Inflammatory macrophage (primary cell): ENCODE results near the gene LIN37.
"Not testable (repeated sequence)": the region's sequence is repeated elsewhere in the genome, so short reads cannot be mapped to it uniquely, and the experiment has no call there.

Experiments used
- DNase-seq, 2 donors: peaks; one replicate each; pipeline ENCODE4 v3.0.0-alpha.2; 2020 to 2022

Gene LIN37

DNA sequence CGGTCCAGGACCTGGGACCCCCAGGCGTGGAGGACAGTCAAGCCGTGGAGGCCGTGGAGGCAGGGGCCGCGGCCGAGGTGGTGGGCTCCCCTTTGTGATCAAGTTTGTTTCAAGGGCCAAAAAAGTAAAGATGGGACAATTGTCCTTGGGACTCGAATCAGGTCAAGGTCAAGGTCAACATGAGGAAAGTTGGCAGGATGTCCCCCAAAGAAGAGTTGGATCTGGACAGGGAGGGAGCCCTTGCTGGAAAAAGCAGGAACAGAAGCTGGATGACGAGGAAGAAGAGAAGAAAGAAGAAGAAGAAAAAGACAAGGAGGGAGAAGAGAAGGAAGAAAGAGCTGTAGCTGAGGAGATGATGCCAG lies 28.2 kb upstream of the LIN37 start:
- DNase-seq: no peak

- no peak for DNase-seq
Observed at GRCh38 chr19:35720648-35721047, 27.7 kb upstream of the LIN37 start.

DNA sequence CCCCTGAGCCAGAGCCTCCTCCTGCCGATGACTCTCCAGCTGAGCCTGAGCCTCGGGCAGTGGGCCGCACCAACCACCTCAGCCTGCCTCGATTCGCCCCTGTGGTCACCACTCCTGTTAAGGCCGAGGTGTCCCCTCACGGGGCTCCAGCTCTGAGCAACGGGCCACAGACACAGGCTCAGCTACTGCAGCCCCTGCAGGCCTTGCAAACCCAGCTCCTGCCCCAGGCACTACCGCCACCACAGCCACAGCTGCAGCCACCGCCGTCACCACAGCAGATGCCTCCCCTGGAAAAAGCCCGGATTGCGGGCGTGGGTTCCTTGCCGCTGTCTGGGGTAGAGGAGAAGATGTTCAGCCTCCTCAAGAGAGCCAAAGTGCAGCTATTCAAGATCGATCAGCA lies 27.0 kb upstream of the LIN37 start:
- no peak for DNase-seq

- DNase-seq: no peak
Observed at GRCh38 chr19:35722461-35722860, 25.9 kb upstream of the LIN37 start.

GRCh38 chr19:35722897-35723296 lies 25.5 kb upstream of the LIN37 start:
- no peak for DNase-seq

DNA sequence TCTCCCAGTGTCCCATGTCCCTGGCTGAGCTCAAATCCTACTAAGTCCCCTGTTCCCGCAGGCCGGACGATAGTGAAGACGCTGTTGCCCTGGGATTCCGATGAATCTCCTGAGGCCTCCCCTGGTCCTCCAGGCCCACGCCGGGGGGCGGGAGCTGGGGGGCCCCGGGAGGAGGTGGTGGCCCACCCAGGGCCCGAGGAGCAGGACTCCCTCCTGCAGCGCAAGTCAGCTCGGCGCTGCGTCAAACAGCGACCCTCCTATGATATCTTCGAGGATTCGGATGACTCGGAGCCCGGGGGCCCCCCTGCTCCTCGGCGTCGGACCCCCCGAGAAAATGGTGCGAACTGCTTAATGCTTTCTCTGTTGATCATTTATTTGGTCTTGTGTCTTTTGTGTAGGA lies 24.7 kb upstream of the LIN37 start:
- no peak for DNase-seq

DNA sequence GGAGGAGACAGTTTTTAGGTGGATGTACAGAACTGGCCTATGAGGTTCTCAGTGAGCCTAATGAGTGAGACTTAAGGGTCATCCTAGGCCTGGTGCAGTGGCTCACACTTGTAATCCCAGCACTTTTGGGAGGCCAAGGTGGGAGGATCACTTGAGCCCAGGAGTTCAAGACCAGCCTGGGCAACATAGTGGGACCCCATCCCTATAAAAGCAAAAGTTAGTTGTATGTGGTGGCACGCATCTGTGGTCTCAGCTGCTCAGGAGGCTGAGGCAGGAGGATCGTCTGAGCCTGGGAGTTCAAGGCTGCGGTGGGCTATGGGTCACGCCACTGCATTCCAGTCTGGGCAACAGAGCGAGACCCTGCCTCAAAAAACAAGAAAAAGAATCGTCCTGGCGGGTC lies 24.2 kb upstream of the LIN37 start:
- DNase-seq: not testable (repeated sequence)

- DNase-seq: no peak
Observed at GRCh38 chr19:35724560-35724959, 23.8 kb upstream of the LIN37 start.

DNA sequence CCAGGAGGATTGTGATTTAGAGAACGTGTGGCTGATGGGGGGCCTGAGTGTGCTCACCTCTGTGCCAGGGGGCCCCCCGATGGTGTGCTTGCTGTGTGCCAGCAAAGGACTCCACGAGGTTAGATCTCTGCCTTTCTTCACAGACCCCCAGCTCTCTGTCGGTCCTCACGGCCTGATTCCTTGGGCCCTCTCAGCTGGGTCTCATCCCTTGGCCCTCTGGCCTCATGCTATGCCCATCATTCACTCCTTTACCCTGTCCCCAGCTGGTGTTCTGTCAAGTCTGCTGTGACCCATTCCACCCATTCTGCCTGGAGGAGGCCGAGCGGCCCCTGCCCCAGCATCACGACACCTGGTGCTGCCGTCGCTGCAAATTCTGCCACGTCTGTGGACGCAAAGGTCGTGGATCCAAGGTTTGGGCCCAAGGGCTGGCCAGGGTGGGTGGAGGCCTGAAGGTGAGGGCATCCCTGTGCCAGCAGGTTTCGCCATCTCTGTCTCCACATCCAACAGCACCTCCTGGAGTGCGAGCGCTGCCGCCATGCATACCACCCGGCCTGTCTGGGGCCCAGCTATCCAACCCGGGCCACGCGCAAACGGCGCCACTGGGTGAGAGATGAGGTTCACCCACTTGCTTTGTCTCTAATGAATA lies 23.0 kb upstream of the LIN37 start:
- DNase-seq: no peak

DNA sequence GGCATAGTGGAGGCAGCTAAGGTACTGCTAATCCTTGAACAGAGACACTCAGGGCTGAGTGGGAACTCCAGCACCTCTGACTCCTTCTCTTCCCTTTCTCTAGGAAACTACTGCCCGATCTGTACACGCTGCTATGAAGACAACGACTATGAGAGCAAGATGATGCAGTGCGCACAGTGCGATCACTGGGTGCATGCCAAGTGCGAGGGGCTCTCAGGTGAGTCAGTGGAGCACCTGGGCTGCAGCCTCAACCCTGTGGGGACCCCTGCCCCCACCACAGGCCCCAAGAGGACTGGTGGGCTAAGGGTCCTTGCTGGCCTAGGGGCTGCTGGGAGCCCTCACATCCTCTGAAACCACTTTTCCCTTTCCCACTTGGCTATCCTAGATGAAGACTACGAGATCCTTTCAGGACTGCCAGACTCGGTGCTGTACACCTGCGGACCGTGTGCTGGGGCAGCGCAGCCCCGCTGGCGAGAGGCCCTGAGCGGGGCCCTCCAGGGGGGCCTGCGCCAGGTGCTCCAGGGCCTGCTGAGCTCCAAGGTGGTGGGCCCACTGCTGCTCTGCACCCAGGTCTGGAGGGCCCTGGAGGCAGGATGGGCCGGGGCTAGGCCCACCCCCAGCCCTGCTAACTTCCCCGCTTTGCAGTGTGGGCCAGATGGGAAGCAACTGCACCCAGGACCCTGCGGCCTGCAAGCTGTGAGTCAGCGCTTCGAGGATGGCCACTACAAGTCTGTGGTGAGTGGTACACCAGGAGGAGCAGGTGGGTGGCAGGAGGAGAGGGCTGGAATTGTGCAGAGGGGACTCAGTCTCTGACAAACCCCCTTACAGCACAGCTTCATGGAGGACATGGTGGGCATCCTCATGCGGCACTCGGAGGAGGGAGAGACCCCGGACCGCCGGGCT lies 21.1 kb upstream of the LIN37 start:
- DNase-seq: no peak

DNA sequence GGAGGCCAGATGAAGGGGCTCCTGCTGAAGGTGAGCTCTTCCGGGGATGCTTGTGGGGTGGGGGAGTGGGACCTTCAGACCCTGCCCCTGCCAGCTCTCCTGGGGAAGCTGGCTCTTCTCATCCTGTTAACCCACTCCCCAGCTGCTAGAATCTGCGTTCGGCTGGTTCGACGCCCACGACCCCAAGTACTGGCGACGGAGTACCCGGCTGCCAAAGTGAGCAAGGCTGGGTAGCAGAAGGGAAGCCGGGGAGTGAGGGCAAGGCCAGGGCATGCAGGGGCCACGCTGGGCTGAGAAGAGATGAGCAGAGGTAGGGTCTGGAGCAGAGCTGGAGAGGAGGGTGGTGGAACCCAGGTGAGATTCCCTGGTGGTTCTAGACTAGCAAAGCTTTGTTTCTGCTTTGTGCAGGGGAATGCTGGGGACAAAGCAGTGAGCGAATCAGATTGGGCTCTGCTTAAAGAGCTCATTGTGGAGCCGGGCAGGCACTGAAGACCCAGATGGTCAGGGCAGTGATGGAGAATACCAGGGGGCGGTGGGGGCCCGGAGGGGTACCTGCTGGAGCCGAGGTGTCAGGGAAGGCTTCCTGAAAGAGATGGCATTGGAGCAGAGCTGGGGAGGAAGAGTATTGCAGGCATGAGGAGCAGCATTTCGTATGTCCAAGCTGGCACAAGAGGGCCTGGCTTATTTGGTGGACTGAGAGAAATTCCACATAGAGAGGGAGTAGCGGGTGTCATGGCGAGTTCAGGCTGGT lies 20.2 kb upstream of the LIN37 start:
- no peak for DNase-seq

DNA sequence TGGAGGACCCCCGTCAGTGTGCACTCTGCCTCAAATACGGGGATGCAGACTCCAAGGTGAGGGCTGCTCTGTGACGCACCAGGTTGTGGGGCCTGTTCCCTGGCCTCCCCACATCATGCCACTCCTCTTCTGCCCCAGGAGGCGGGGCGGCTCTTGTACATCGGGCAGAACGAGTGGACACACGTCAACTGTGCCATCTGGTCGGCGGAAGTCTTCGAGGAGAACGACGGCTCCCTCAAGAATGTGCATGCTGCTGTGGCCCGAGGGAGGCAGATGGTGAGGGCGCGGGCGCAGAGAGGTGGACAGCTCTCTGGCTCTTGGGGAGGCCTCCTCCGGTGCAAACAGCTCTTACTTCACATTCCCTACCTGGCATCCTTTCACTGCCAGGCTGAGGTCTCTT lies 19.4 kb upstream of the LIN37 start:
- no peak for DNase-seq

- DNase-seq: no peak
Observed at GRCh38 chr19:35729763-35730162, 18.6 kb upstream of the LIN37 start.

DNA sequence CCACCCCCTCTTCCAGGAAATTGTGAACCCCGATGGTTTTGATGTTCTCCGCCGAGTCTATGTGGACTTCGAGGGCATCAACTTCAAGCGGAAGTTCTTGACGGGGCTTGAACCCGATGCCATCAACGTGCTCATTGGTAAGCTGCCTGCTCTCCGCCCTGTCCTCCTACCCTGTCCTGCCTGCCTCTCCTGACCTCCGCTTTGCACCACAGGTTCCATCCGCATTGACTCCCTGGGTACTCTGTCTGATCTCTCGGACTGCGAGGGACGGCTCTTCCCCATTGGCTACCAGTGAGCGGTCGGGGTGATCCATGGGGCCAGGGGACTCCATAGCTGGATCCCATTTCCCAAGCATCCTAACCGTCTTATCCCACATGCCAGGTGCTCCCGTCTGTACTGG lies 18.1 kb upstream of the LIN37 start:
- no peak for DNase-seq

DNA sequence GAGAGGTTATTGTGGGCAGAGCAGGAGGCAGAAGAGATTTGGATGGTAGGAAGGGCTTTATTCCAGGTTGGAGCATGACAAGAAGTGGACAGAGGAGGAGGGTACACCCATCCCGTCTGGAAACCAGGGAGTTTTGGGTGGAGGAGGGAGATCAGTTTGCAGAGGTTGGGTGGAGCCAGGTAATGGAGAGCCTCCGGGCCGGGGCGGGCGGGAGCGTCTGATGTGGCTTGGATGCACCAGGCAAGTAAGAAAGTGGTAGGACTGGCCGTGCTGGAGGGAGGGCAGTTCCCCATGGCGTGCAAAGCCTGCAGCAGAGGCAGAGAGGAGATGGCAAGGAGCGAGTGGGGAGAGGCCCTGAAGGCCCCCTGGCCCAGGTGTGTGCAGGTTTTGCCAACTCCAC lies 17.0 kb upstream of the LIN37 start:
- no peak for DNase-seq

GRCh38 chr19:35731779-35732405 lies 16.5 kb upstream of the LIN37 start:
- DNase-seq: no peak

DNA sequence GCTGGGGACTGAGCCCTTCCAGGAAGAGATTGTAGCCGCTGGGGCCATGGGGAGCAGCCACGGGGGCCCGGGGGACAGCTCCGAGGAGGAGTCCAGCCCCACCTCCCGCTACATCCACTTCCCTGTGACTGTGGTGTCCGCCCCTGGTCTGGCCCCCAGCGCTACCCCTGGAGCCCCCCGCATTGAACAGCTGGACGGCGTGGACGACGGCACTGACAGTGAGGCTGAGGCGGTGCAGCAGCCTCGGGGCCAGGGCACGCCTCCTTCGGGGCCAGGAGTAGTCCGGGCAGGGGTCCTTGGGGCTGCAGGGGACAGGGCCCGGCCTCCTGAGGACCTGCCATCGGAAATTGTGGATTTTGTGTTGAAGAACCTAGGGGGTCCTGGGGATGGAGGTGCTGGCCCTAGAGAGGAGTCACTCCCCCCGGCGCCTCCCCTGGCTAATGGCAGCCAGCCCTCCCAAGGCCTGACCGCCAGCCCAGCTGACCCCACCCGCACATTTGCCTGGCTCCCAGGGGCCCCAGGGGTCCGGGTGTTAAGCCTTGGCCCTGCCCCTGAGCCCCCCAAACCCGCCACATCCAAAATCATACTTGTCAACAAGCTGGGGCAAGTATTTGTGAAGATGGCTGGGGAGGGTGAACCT lies 15.7 kb upstream of the LIN37 start:
- DNase-seq: no peak

DNA sequence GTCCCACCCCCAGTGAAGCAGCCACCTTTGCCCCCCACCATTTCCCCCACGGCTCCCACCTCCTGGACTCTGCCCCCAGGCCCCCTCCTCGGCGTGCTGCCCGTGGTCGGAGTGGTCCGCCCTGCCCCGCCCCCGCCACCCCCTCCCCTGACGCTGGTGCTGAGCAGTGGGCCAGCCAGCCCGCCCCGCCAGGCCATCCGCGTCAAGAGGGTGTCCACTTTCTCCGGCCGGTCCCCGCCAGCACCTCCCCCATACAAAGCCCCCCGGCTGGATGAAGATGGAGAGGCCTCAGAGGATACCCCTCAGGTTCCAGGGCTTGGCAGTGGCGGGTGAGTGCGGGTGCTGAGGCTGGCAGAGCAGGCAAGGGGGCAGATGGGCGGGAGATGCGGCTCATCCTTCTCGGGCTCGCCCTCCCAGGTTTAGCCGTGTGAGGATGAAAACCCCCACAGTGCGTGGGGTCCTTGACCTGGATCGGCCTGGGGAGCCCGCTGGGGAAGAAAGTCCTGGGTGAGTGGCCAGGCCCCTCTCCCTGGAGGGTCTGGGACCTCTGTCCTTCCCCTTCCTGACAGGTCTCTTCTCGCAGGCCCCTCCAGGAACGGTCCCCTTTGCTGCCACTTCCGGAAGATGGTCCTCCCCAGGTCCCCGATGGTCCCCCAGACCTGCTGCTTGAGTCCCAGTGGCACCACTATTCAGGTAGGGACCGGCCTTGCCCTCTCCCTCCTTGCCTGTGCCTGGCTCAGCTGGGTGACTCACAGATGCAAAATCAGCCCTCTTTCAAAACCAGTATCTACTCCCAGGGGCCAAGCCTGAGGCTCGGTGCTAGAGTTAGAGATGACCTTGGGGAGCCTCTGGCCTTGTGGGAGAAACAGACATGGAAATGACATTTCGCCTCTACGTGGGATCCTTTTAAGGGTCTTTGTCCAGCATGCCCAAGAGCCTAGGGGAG lies 14.9 kb upstream of the LIN37 start:
- DNase-seq: no peak

- no peak for DNase-seq
Observed at GRCh38 chr19:35734273-35734672, 14.1 kb upstream of the LIN37 start.

GRCh38 chr19:35734889-35735288 lies 13.5 kb upstream of the LIN37 start:
- no peak for DNase-seq
